H1 (cell line): ENCODE results near the gene PRTG. TPM values are rescaled to one million over a fixed set of nuclear protein-coding genes. Genes with fewer than 3 reads are reported as not detected.

Experiments
- CTCF ChIA-PET: fragments of 300-600 bp; sonication (Branson Sonifier 250); formaldehyde crosslinking; loops from one replicate; lab custom pipeline; 2021; ENCODE audit not compliant: partially characterized antibody; lab: Charles Lee
- POLR2A ChIA-PET: fragments of 300-600 bp; sonication (Branson Sonifier 250); formaldehyde crosslinking; loops from one replicate; lab custom pipeline; 2021; ENCODE audit warnings: inconsistent platforms; ENCODE audit not compliant: partially characterized antibody; lab: Charles Lee
- DNase-seq, 2 experiments: peaks; one replicate each; pipeline versions ENCODE4 v3.0.0 to v3.0.0-alpha.2; 2010 to 2022; ENCODE audit warnings: low spot score in 2 of 2, low read depth in 1 of 2, mixed read lengths in 1 of 2
- FAIRE-seq: peaks from 2 replicates; lab custom pipeline; 2011; peaks lifted over from hg19 to GRCh38; lab: Jason Lieb, UNC
- H2AFZ ChIP-seq: 2 replicates; pipeline ENCODE4 v1.8.1; 2012; ENCODE audit warnings: low read length, inconsistent platforms
- H2AK5ac ChIP-seq: 2 replicates; pipeline ENCODE4 v1.6.1; 2013; ENCODE audit warnings: low read depth, low read length
- H2BK120ac ChIP-seq: replicated peaks from 2 replicates; pipeline ENCODE3; 2013; ENCODE audit warnings: low read depth, low read length, inconsistent platforms
- H2BK12ac ChIP-seq: 2 replicates; pipeline ENCODE4 v1.6.1; 2013; ENCODE audit warnings: low read depth, low read length
- H2BK15ac ChIP-seq: 2 replicates; pipeline ENCODE4 v1.6.1; 2013; ENCODE audit warnings: low read length
- H2BK20ac ChIP-seq: 2 replicates; pipeline ENCODE4 v1.6.1; 2013; ENCODE audit warnings: low read length
- H2BK5ac ChIP-seq: 2 replicates; pipeline ENCODE4 v1.6.1; 2013; ENCODE audit warnings: low read depth, low read length
- H3K14ac ChIP-seq: 2 replicates; pipeline ENCODE4 v1.6.1; 2013; ENCODE audit warnings: inconsistent platforms; ENCODE audit not compliant: insufficient read length
- H3K18ac ChIP-seq: 2 replicates; pipeline ENCODE4 v1.6.1; 2013; ENCODE audit warnings: low read length; ENCODE audit errors: extremely low read depth
- H3K23ac ChIP-seq: 2 replicates; pipeline ENCODE4 v1.6.1; 2013; ENCODE audit warnings: inconsistent platforms; ENCODE audit not compliant: insufficient read length
- H3K23me2 ChIP-seq: 2 replicates; pipeline ENCODE4 v1.6.1; 2013; ENCODE audit warnings: low read depth, low read length
- H3K27ac ChIP-seq: 2 replicates; pipeline ENCODE4 v1.6.1; 2011; ENCODE audit warnings: low read depth, low read length, inconsistent platforms
- H3K27me3 ChIP-seq, 4 experiments: replicated peaks in 1 of 4; 1 replicate in 1 of 4; 2 replicates in 3 of 4; pipeline versions ENCODE4 v1.6.1 to v1.8.1; 2011 to 2013; ENCODE audit warnings: low read length in 3 of 4, mild to moderate bottlenecking in 3 of 4, inconsistent platforms in 2 of 4, mixed read lengths in 2 of 4, moderate library complexity in 1 of 4; ENCODE audit not compliant: control insufficient read depth in 3 of 4, insufficient read depth in 3 of 4; ENCODE audit errors: extremely low read depth in 1 of 4
- H3K36me3 ChIP-seq, 4 experiments: 2 replicates each; pipeline versions ENCODE4 v1.6.1 to v1.8.1; 2011 to 2013; ENCODE audit warnings: mild to moderate bottlenecking in 4 of 4, low read length in 3 of 4, moderate library complexity in 2 of 4, control low read depth in 1 of 4, inconsistent platforms in 1 of 4; ENCODE audit not compliant: insufficient read depth in 4 of 4, control insufficient read depth in 2 of 4
- H3K4ac ChIP-seq: replicated peaks from 2 replicates; pipeline ENCODE3; 2013; ENCODE audit warnings: low read length, low read depth, mixed read lengths, inconsistent platforms; ENCODE audit not compliant: insufficient read length
- H3K4me1 ChIP-seq, 4 experiments: replicated peaks in 1 of 4; 1 replicate in 1 of 4; 2 replicates in 3 of 4; pipeline versions ENCODE4 v1.6.1 to v1.8.1; 2011 to 2013; ENCODE audit warnings: low read length in 3 of 4, inconsistent platforms in 2 of 4, mixed read lengths in 1 of 4; ENCODE audit not compliant: insufficient read depth in 4 of 4, control insufficient read depth in 3 of 4
- H3K4me2 ChIP-seq, 2 experiments: 2 replicates each; pipeline versions ENCODE4 v1.6.1 to v1.8.1; 2011 to 2013; ENCODE audit warnings: low read depth in 2 of 2, low read length in 2 of 2, control low read depth in 1 of 2, inconsistent platforms in 1 of 2, mild to moderate bottlenecking in 1 of 2; ENCODE audit not compliant: insufficient read depth in 1 of 2
- H3K4me3 ChIP-seq, 4 experiments: fragments of 200-600, 300-600 bp in 1 of 4; sonication (generic), shearing (Covaris generic), sonication (Bioruptor Twin) in 1 of 4; 2 replicates each; pipeline versions ENCODE4 v1.5.1 to v1.8.1; 2011 to 2016; ENCODE audit warnings: low read length in 4 of 4, low read depth in 3 of 4, control low read depth in 2 of 4, inconsistent platforms in 2 of 4, mild to moderate bottlenecking in 2 of 4, mixed read lengths in 1 of 4, moderate library complexity in 1 of 4; ENCODE audit not compliant: insufficient read depth in 2 of 4; ENCODE audit errors: extremely low read depth in 1 of 4
- H3K56ac ChIP-seq: replicated peaks from 2 replicates; pipeline ENCODE3; 2013; ENCODE audit warnings: low read depth, mild to moderate bottlenecking, mixed read lengths, low read length, inconsistent platforms; ENCODE audit not compliant: insufficient read length
- H3K79me1 ChIP-seq: 2 replicates; pipeline ENCODE4 v1.6.1; 2013; ENCODE audit warnings: low read depth, low read length, control low read depth
- H3K79me2 ChIP-seq, 2 experiments: 2 replicates each; pipeline versions ENCODE4 v1.6.1 to v1.8.1; 2012 to 2013; ENCODE audit warnings: low read length in 2 of 2, mild to moderate bottlenecking in 2 of 2, inconsistent platforms in 1 of 2; ENCODE audit not compliant: insufficient read depth in 2 of 2, control insufficient read depth in 1 of 2
- H3K9ac ChIP-seq, 4 experiments: replicated peaks in 1 of 4; 1 replicate in 1 of 4; 2 replicates in 3 of 4; pipeline versions ENCODE4 v1.6.1 to v1.8.1; 2011 to 2013; ENCODE audit warnings: low read depth in 3 of 4, low read length in 3 of 4, control low read depth in 2 of 4, mild to moderate bottlenecking in 2 of 4, moderate library complexity in 2 of 4, inconsistent platforms in 1 of 4; ENCODE audit errors: extremely low read depth in 1 of 4
- H3K9me3 ChIP-seq, 2 experiments: 2 replicates each; pipeline versions ENCODE4 v1.6.1 to v1.8.1; 2012 to 2013; ENCODE audit warnings: mild to moderate bottlenecking in 2 of 2, moderate library complexity in 2 of 2, control low read depth in 1 of 2, inconsistent platforms in 1 of 2, low read depth in 1 of 2, low read length in 1 of 2, mixed read lengths in 1 of 2; ENCODE audit not compliant: insufficient read depth in 2 of 2
- H4K20me1 ChIP-seq, 2 experiments: replicated peaks in 1 of 2; 2 replicates each; pipeline versions ENCODE3 to v1.8.1; 2011 to 2013; ENCODE audit warnings: inconsistent platforms in 2 of 2, low read length in 2 of 2, mild to moderate bottlenecking in 1 of 2; ENCODE audit not compliant: insufficient read depth in 2 of 2, control insufficient read depth in 1 of 2
- H4K5ac ChIP-seq: 2 replicates; pipeline ENCODE4 v1.6.1; 2013; ENCODE audit warnings: low read length, low read depth, mixed read lengths, inconsistent platforms; ENCODE audit not compliant: insufficient read length
- H4K8ac ChIP-seq: 2 replicates; pipeline ENCODE4 v1.8.0; 2013; ENCODE audit warnings: mild to moderate bottlenecking, moderate library complexity, low read length, inconsistent platforms; ENCODE audit not compliant: insufficient read depth; ENCODE audit errors: extremely low read depth
- H4K91ac ChIP-seq: replicated peaks from 2 replicates; pipeline ENCODE3; 2013; ENCODE audit warnings: low read length, mixed read lengths, inconsistent platforms; ENCODE audit not compliant: insufficient read length
- ASH2L ChIP-seq: fragments of 200-600, 300-600 bp; sonication (generic); IDR thresholded peaks from one replicate; pipeline ENCODE4 v1.7.1; 2017; ENCODE audit warnings: low read length
- ATF2 ChIP-seq: IDR thresholded peaks from 2 replicates; pipeline ENCODE4 v1.6.1; 2012; ENCODE audit warnings: low read length, inconsistent platforms
- ATF3 ChIP-seq: IDR thresholded peaks from 2 replicates; pipeline ENCODE4 v1.6.1; 2011; ENCODE audit warnings: low read depth, mild to moderate bottlenecking, low read length; ENCODE audit not compliant: insufficient read depth
- BRCA1 ChIP-seq: IDR thresholded peaks from 2 replicates; pipeline ENCODE4 v1.6.1; 2012; ENCODE audit warnings: low read depth, low read length, improper control_type of control experiment
- EP300 ChIP-seq, 2 experiments: IDR thresholded peaks; 1 replicate in 1 of 2; 2 replicates in 1 of 2; pipeline ENCODE4 v1.6.1; 2011 to 2012; ENCODE audit warnings: low read depth in 2 of 2, low read length in 2 of 2, mild to moderate bottlenecking in 2 of 2, borderline replicate concordance in 1 of 2, inconsistent platforms in 1 of 2, moderate library complexity in 1 of 2
- EZH2 ChIP-seq: fragments of 200-600 bp; sonication (generic); IDR thresholded peaks from 2 replicates; pipeline ENCODE4 v1.7.1; 2012; ENCODE audit warnings: low read depth, mild to moderate bottlenecking, moderate library complexity, low read length, inconsistent platforms; ENCODE audit not compliant: severe bottlenecking
- HDAC2 ChIP-seq, 2 experiments: fragments of 300-600 bp in 1 of 2; sonication (generic) in 1 of 2; IDR thresholded peaks; 2 replicates each; pipeline ENCODE4 v1.6.1; 2011 to 2012; ENCODE audit warnings: low read depth in 2 of 2, low read length in 2 of 2, mild to moderate bottlenecking in 2 of 2, moderate library complexity in 2 of 2, borderline replicate concordance in 1 of 2, inconsistent platforms in 1 of 2
- SP4 ChIP-seq: IDR thresholded peaks from 2 replicates; pipeline ENCODE4 v1.6.1; 2012; ENCODE audit warnings: low read length, inconsistent platforms
- SUZ12 ChIP-seq: fragments of 200-600 bp; sonication (generic); IDR thresholded peaks from 2 replicates; pipeline ENCODE4 v1.6.1; 2012; ENCODE audit warnings: mild to moderate bottlenecking, inconsistent platforms, low read length, moderate library complexity, mixed read lengths
- TEAD4 ChIP-seq: IDR thresholded peaks from 2 replicates; pipeline ENCODE4 v1.6.1; 2012; ENCODE audit warnings: low read depth, low read length, inconsistent platforms, mixed read lengths
- WGBS, 2 experiments: shearing (Covaris generic) in 1 of 2; methylation state at CpG; one replicate each; pipeline versions ENCODE4 v1.1.6 to v1.1.7; 2013 to 2015; ENCODE audit warnings: low lambda C conversion rate in 2 of 2, mixed read lengths in 2 of 2, inconsistent platforms in 1 of 2, low coverage in 1 of 2, missing lambda C conversion rate in 1 of 2; ENCODE audit not compliant: insufficient replicate concordance in 2 of 2, insufficient coverage in 1 of 2, insufficient read length in 1 of 2; ENCODE audit errors: extremely low coverage in 1 of 2, missing lambda C conversion rate in 1 of 2; 5-methylcytosine and 5-hydroxymethylcytosine counted together
- polyA plus RNA-seq, 7 experiments: library from polyadenylated mRNA; depleted of rRNA in 3 of 7; stranded (reverse) in 5 of 7; unstranded in 2 of 7; fragments of >200 nt in 5 of 7; fragments of 200-250 nt in 2 of 7; gene quantifications; 1 replicate in 5 of 7; 2 replicates in 1 of 7; 4 replicates in 1 of 7; pipeline versions ENCODE4 v1.2.1 to v1.2.3, GENCODE V29; 2011 to 2013; ENCODE audit warnings: missing spikeins in 2 of 7, mixed read lengths in 2 of 7
- total RNA-seq: library from RNA; stranded (reverse); fragmentation: NEBNext Ultra II Directional; extraction: Animal tissue kit (Norgen Biotek cat#: 25700); gene quantifications from 2 replicates; pipeline ENCODE4 v1.2.1, GENCODE V29; 2021

Gene PRTG
- total and polyA plus RNA-seq, 2 of the 8 experiments (the other 6 are each of a cell fraction or from before 2014, with no cell fraction given) = 3.1 to 3.2 TPM

- no peak overlapping the region for H3K4ac ChIP-seq
- no peak overlapping the region for H3K56ac ChIP-seq
- no peaks in the 10 kb centered on the region for H3K79me2 ChIP-seq
- peaks cover 5% of the 10 kb centered on the region; the same call in 1 of the 2 replicates for H3K23me2 ChIP-seq
- CTCF ChIA-PET = interaction anchor here (0.5 kb wide), 1 partner anchor 502 kb away, joined by 3 read pairs; no protein-coding TSS in a partner anchor
- H4K8ac ChIP-seq = peak overlapping the region; percentile 93
- H3K9ac ChIP-seq = peak overlapping the region in 3 of 4 experiments; percentile 45 to 84 (median 68); a peak in 4 of 7 replicates
- no peak overlapping the region for H4K5ac ChIP-seq
- H2BK20ac ChIP-seq = no peak overlapping the region
- no peaks in the 10 kb centered on the region for H3K79me1 ChIP-seq
- 2% methylated on average over 35 of the region's 52 CpGs; no CpG with 5 or more reads in 1 of the 2 experiments for WGBS, 2 experiments
- peaks cover 63 to 84% (median 80%) of the 10 kb centered on the region in 4 experiments for H3K27me3 ChIP-seq
- POLR2A ChIA-PET = no interaction called here
- no peak overlapping the region for H3K18ac ChIP-seq
- no peak overlapping the region for H3K23ac ChIP-seq
- peaks cover 0 to 5% (median 2%) of the 10 kb centered on the region in 4 experiments; a peak in 4 of 7 replicates for H3K4me1 ChIP-seq
- DNase-seq (no peak), FAIRE-seq (no peak)
- no peak overlapping the region for H2BK120ac ChIP-seq
- H2BK12ac ChIP-seq = no peak overlapping the region
- no peak overlapping the region for H3K27ac ChIP-seq
- no peak overlapping the region for H2BK5ac ChIP-seq
- H4K91ac ChIP-seq = no peak overlapping the region
- H3K9me3 ChIP-seq = no peaks in the 10 kb centered on the region
- no peak overlapping the region for H2AK5ac ChIP-seq
- H4K20me1 ChIP-seq = peaks cover 10 to 19% of the 10 kb centered on the region in 2 experiments
- no peak overlapping the region for H3K14ac ChIP-seq
- no peak overlapping the region for H2BK15ac ChIP-seq
- H3K36me3 ChIP-seq = peaks cover 0 to 3% (median 0%) of the 10 kb centered on the region in 4 experiments; a peak in 1 of 8 replicates
- peak overlapping the region; percentile 34 to 78 (median 52) for H3K4me3 ChIP-seq
- H3K4me2 ChIP-seq = peak overlapping the region; percentile 57 to 89
- no peak overlapping the region for H2AFZ ChIP-seq
- no peak for TF ChIP-seq BRCA1
- peak; percentile 89 for TF ChIP-seq SUZ12
- no peak for TF ChIP-seq HDAC2 (IDR thresholded peaks at IDR 0.05; ENCODE audit: borderline replicate concordance in 1 of 2, low read depth in 2 of 2, low read length in 2 of 2)
- peak; percentile 32 for TF ChIP-seq ASH2L
- TF ChIP-seq ATF3 = no peak
- no peak for TF ChIP-seq TEAD4
- no peak for TF ChIP-seq SP4
- no peak for TF ChIP-seq ATF2
- no peak for TF ChIP-seq EP300 (IDR thresholded peaks at IDR 0.05; ENCODE audit: borderline replicate concordance in 1 of 2, low read depth in 2 of 2, low read length in 2 of 2)
- peak; percentile 85 for TF ChIP-seq EZH2
These were observed 440 bp downstream of the PRTG start for GRCh38 chr15:55742498-55742926.
